Liver (tissue), 3 donors: ENCODE data around the gene SLC43A3.

Source experiments
- CTCF ChIP-seq: fragments of 150-350 bp; IDR thresholded peaks from 2 replicates; pipeline ENCODE4 v1.5.1; 2017; ENCODE audit warnings: improper control_type of control experiment, low read depth, low read length; ENCODE audit not compliant: missing input control
- EGR1 ChIP-seq, 2 donors: IDR thresholded peaks; 2 replicates each; pipeline ENCODE4 v1.6.1; 2016 to 2018; ENCODE audit warnings: antibody characterized with exemption in 2 of 2, low read depth in 2 of 2
- FOXA1 ChIP-seq: IDR thresholded peaks from 2 replicates; pipeline ENCODE4 v1.6.1; 2016; ENCODE audit warnings: antibody characterized with exemption
- HNF4A ChIP-seq, 2 donors: conservative IDR thresholded peaks; 2 replicates each; pipeline ENCODE4 v1.6.1; 2016; ENCODE audit warnings: antibody characterized with exemption in 2 of 2, mild to moderate bottlenecking in 2 of 2
- JUND ChIP-seq, 2 donors: IDR thresholded peaks; 2 replicates each; pipeline ENCODE4 v1.6.1; 2016; ENCODE audit warnings: antibody characterized with exemption in 2 of 2
- MAX ChIP-seq: IDR thresholded peaks from 2 replicates; pipeline ENCODE4 v1.6.1; 2016; ENCODE audit warnings: antibody characterized with exemption
- RAD21 ChIP-seq, 2 donors: IDR thresholded peaks; 2 replicates each; pipeline ENCODE4 v1.6.1; 2016; ENCODE audit warnings: antibody characterized with exemption in 2 of 2, mild to moderate bottlenecking in 2 of 2
- SP1 ChIP-seq: IDR thresholded peaks from 2 replicates; pipeline ENCODE4 v1.6.1; 2018; ENCODE audit warnings: antibody characterized with exemption, mild to moderate bottlenecking
- TAF1 ChIP-seq: conservative IDR thresholded peaks from 2 replicates; pipeline ENCODE4 v1.6.1; 2016; ENCODE audit warnings: antibody characterized with exemption, mild to moderate bottlenecking
- YY1 ChIP-seq: IDR thresholded peaks from 2 replicates; pipeline ENCODE4 v1.6.1; 2016; ENCODE audit warnings: antibody characterized with exemption, mild to moderate bottlenecking
- ZBTB33 ChIP-seq: IDR thresholded peaks from 2 replicates; pipeline ENCODE4 v1.6.1; 2016; ENCODE audit warnings: antibody characterized with exemption
- TF ChIP-seq, protein P1 (sequence below): IDR thresholded peaks from 2 replicates; pipeline ENCODE4 v1.6.1; 2016; ENCODE audit warnings: antibody characterized with exemption
- TF ChIP-seq, protein P2 (sequence below): IDR thresholded peaks from 2 replicates; pipeline ENCODE4 v1.6.1; 2016; ENCODE audit warnings: antibody characterized with exemption, mild to moderate bottlenecking
- donor health status: healthy.
- donor health status: healthy.

- TF ChIP-seq YY1 (no peak), CTCF (no peak), MAX (no peak), TAF1 (no peak), HNF4A (conservative IDR thresholded peaks at IDR 0.05) (no peak), RAD21 (IDR thresholded peaks at IDR 0.05) (no peak), EGR1 (IDR thresholded peaks at IDR 0.05; ENCODE audit: low read depth in 2 of 2) (no peak), ZBTB33 (no peak), SP1 (no peak), FOXA1 (no peak), JUND (IDR thresholded peaks at IDR 0.05) (no peak)
- TF ChIP-seq, protein P1, sequence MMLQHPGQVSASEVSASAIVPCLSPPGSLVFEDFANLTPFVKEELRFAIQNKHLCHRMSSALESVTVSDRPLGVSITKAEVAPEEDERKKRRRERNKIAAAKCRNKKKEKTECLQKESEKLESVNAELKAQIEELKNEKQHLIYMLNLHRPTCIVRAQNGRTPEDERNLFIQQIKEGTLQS, result no peak
- TF ChIP-seq, protein P2, sequence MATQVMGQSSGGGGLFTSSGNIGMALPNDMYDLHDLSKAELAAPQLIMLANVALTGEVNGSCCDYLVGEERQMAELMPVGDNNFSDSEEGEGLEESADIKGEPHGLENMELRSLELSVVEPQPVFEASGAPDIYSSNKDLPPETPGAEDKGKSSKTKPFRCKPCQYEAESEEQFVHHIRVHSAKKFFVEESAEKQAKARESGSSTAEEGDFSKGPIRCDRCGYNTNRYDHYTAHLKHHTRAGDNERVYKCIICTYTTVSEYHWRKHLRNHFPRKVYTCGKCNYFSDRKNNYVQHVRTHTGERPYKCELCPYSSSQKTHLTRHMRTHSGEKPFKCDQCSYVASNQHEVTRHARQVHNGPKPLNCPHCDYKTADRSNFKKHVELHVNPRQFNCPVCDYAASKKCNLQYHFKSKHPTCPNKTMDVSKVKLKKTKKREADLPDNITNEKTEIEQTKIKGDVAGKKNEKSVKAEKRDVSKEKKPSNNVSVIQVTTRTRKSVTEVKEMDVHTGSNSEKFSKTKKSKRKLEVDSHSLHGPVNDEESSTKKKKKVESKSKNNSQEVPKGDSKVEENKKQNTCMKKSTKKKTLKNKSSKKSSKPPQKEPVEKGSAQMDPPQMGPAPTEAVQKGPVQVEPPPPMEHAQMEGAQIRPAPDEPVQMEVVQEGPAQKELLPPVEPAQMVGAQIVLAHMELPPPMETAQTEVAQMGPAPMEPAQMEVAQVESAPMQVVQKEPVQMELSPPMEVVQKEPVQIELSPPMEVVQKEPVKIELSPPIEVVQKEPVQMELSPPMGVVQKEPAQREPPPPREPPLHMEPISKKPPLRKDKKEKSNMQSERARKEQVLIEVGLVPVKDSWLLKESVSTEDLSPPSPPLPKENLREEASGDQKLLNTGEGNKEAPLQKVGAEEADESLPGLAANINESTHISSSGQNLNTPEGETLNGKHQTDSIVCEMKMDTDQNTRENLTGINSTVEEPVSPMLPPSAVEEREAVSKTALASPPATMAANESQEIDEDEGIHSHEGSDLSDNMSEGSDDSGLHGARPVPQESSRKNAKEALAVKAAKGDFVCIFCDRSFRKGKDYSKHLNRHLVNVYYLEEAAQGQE, result no peak
Measured at GRCh38 chr11:57392763-57393105, 34.2 kb downstream of the SLC43A3 start.
